AG09309 (cell line): Measurements from ENCODE around the gene RSAD1.

Source experiments
- DNase-seq: peaks from one replicate; pipeline ENCODE4 v3.0.0-alpha.2; 2010; ENCODE audit warnings: low read depth
- H3K4me3 ChIP-seq: 2 replicates; pipeline ENCODE4 v1.5.1; 2011; ENCODE audit warnings: mild to moderate bottlenecking, low read depth, low read length, moderate library complexity; ENCODE audit not compliant: control insufficient read depth
- TF ChIP-seq, protein P1 (sequence below): IDR thresholded peaks from 2 replicates; pipeline ENCODE4 v1.5.1; 2011; ENCODE audit warnings: mild to moderate bottlenecking, low read depth, low read length, inconsistent platforms; ENCODE audit not compliant: insufficient read depth, control insufficient read depth; ENCODE audit errors: missing control alignments

The RSAD1 gene

DNA sequence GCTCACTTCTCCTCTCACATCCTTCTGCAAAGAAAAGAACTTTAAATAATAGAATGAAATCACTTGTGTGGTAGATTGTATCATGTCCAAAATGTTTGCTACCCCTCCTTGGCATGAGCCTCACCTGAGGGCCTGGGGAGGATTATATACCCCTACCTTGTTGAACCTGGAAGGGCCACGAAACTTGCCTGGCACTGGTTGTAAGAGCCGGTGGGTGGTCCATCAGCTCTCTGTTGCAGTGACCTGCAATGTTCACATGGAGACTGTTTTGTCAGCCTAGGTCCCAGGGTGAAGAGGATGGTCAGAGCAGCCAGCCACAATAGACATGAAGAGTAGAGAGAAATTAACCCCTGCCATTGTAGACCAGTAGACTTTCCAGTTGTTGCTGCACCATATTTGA, 10.2 kb downstream of the RSAD1 start:
- H3K4me3 ChIP-seq, result no peak overlapping the region
- TF ChIP-seq, protein P1, sequence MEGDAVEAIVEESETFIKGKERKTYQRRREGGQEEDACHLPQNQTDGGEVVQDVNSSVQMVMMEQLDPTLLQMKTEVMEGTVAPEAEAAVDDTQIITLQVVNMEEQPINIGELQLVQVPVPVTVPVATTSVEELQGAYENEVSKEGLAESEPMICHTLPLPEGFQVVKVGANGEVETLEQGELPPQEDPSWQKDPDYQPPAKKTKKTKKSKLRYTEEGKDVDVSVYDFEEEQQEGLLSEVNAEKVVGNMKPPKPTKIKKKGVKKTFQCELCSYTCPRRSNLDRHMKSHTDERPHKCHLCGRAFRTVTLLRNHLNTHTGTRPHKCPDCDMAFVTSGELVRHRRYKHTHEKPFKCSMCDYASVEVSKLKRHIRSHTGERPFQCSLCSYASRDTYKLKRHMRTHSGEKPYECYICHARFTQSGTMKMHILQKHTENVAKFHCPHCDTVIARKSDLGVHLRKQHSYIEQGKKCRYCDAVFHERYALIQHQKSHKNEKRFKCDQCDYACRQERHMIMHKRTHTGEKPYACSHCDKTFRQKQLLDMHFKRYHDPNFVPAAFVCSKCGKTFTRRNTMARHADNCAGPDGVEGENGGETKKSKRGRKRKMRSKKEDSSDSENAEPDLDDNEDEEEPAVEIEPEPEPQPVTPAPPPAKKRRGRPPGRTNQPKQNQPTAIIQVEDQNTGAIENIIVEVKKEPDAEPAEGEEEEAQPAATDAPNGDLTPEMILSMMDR, result no peak
- no peak for DNase-seq

DNA sequence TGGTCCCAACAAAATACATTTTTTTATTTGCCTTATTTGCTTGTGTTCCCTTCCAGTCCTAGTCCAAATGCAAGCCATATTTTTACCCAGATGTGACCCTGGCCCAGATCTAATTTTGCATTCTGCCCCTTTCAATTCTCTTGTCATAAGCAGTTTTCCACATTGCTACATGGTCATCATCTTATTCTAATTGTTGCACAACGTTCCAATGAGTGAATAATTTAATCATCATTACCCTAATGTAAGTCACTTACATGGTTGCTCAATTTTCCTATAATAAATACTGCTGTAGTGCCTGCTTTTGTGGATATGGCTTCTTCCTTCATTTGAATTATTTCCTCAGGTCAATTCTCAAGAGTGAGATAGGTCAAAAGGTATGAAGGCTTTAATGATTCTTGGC, 12.8 kb downstream of the RSAD1 start:
- H3K4me3 ChIP-seq, result no peak overlapping the region
- DNase-seq, result no peak
- TF ChIP-seq, protein P1, result no peak

DNA sequence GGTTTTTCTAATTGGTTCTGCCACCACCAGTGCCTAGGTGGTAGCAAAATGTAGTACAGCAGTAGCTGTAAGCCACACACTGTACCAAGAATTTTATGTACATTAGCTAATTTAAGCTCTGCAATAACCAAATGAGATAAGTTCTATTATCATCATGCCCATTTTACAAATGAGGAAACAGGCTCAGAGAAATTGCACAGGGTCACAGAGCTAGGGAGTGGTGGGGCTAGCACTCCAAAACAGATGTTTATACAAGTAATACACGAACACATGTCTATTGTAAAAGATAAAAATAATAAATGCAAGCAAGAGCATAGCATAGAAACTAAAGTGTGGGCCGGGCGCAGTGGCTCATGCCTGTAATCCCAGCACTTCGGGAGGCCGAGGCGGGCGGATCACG, 13.6 kb downstream of the RSAD1 start:
- no peak for DNase-seq
- TF ChIP-seq, protein P1, result no peak
- no peak overlapping the region for H3K4me3 ChIP-seq

DNA sequence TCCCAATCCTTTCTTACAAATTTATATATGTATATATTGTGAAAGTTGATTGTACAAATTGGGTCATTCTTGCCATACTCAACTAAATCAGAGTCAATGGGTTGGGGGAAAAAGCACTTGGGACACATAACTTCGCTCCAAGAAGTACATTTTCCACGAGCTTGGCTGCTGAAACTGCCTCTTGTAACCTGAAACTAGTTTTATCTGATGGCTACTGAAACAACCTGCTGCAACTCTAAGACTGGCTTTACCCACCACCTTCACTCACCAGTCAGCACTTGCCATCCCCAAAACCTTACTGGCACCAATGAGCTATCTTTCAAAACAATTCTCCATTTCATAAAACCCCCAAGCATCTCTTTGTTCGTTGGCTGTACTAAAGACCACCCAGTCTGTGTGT, 15.1 kb downstream of the RSAD1 start:
- no peak for DNase-seq
- TF ChIP-seq, protein P1, result no peak
- no peak overlapping the region for H3K4me3 ChIP-seq

DNA sequence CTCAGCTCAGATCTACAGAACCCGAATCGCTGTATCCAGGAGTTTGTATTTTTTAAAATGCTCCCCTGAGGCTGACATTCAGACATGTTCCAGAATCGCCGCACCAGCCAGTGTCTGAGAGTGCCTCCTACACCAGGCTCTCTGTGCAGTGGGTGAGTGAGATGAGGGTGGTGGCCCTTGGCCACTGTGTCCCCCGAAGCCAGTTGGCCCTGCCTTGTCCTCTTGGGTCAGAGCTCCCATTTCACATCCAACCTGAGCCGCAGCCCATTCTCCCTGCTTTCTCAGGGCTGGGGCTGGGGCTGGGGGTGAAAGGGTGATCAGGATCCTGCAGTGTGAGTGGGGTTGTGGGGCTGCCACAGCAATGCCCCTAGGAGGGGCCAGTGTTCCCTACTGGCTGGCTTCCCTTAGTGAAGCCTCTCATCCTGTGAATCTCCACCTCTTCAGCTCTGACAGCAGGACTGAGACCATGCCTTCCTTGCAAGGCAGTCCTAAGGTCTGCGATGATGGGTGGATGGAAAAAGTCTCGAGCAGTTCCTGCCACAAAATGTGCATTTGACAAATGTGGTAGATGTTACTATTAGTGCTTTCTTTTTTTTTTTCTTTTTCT, 16.7 kb downstream of the RSAD1 start:
- DNase-seq, result no peak
- H3K4me3 ChIP-seq, result no peak overlapping the region
- TF ChIP-seq, protein P1, result no peak

DNA sequence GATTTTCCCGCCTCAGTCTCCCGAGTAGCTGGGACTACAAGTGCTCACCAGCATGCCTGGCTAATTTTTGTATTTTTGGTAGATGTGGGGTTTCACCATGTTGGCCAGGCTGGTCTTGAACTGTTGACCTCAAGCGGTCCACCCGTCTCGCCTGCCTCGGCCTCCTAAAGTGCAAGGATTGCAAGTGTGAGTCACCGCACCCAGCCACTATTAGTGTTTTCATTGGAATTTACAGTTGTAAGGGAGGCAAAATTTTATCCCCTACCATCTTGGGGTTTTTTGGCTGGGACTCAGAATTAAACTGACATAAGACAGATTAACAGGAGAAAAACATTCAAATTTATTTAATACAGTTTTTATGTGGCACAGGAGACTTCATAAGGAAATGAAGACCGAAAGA, 17.3 kb downstream of the RSAD1 start:
- no peak for DNase-seq
- H3K4me3 ChIP-seq, result no peak overlapping the region
- TF ChIP-seq, protein P1, result no peak
